ENCODE data around the gene DYNLT5.
"Not testable (repeated sequence)": the region's sequence is repeated elsewhere in the genome, so short reads cannot be mapped to it uniquely, and the experiment has no call there.

DYNLT5 gene

GRCh38 chr1:66752000-66752592 is at the start of gene DYNLT5:
DYNLT5 (plus strand) TSS chr1:66752459; CDS start chr1:66754659, 2,200 bp downstream.
- no peak for DNase-seq (ENCODE audit: low read depth in 2 of 2)

- no peak for DNase-seq (ENCODE audit: low read depth in 2 of 2)
Observed at GRCh38 chr1:66704177-66704875, 47.9 kb upstream of the DYNLT5 start.

GRCh38 chr1:66705110-66705509 is 47.1 kb upstream of the DYNLT5 start:
- DNase-seq (ENCODE audit: low read depth in 2 of 2), result no peak

GRCh38 chr1:66711420-66711819 is 40.8 kb upstream of the DYNLT5 start:
- DNase-seq (ENCODE audit: low read depth in 2 of 2), result no peak

- DNase-seq (ENCODE audit: low read depth in 2 of 2), result no peak
Observed at GRCh38 chr1:66712839-66713238, 39.4 kb upstream of the DYNLT5 start.

- no peak for DNase-seq (ENCODE audit: low read depth in 2 of 2)
Observed at GRCh38 chr1:66723985-66724384, 28.3 kb upstream of the DYNLT5 start.

GRCh38 chr1:66725885-66726665 is 26.2 kb upstream of the DYNLT5 start:
- DNase-seq (ENCODE audit: low read depth in 2 of 2), result peak; percentile 27 to 42

GRCh38 chr1:66728021-66728420 is 24.2 kb upstream of the DYNLT5 start:
- DNase-seq (ENCODE audit: low read depth in 2 of 2), result no peak

GRCh38 chr1:66728716-66729115 is 23.5 kb upstream of the DYNLT5 start:
- not testable (repeated sequence) for DNase-seq (ENCODE audit: low read depth in 2 of 2)

GRCh38 chr1:66729119-66729518 is 23.1 kb upstream of the DYNLT5 start:
- DNase-seq (ENCODE audit: low read depth in 2 of 2), result no peak

GRCh38 chr1:66729523-66729922 is 22.7 kb upstream of the DYNLT5 start:
- DNase-seq (ENCODE audit: low read depth in 2 of 2), result no peak

GRCh38 chr1:66730462-66730861 is 21.8 kb upstream of the DYNLT5 start:
- no peak for DNase-seq (ENCODE audit: low read depth in 2 of 2)

- no peak for DNase-seq (ENCODE audit: low read depth in 2 of 2)
Observed at GRCh38 chr1:66731170-66731865, 20.9 kb upstream of the DYNLT5 start.

GRCh38 chr1:66732407-66733166 is 19.7 kb upstream of the DYNLT5 start:
- DNase-seq (ENCODE audit: low read depth in 2 of 2), result no peak

GRCh38 chr1:66733348-66734017 is 18.8 kb upstream of the DYNLT5 start:
- DNase-seq (ENCODE audit: low read depth in 2 of 2), result no peak

GRCh38 chr1:66734531-66734930 is 17.7 kb upstream of the DYNLT5 start:
- DNase-seq (ENCODE audit: low read depth in 2 of 2), result not testable (repeated sequence)

- DNase-seq (ENCODE audit: low read depth in 2 of 2), result no peak
Observed at GRCh38 chr1:66737836-66738235, 14.4 kb upstream of the DYNLT5 start.

- DNase-seq (ENCODE audit: low read depth in 2 of 2), result no peak
Observed at GRCh38 chr1:66739401-66740157, 12.7 kb upstream of the DYNLT5 start.

GRCh38 chr1:66745451-66745850 is 6.8 kb upstream of the DYNLT5 start:
- DNase-seq (ENCODE audit: low read depth in 2 of 2), result no peak

- no peak for DNase-seq (ENCODE audit: low read depth in 2 of 2)
Observed at GRCh38 chr1:66747501-66747900, 4.8 kb upstream of the DYNLT5 start.

Data from stimulated activated CD4-positive, alpha-beta T cell treated with anti-CD3 and anti-CD28 coated beads, Interleukin-4, amount 100 ng/mL, for 48 hours (primary cell).